Keratinocyte (primary cell): ENCODE measurements around the gene SCAF8. TPM values are rescaled to one million over a fixed set of nuclear protein-coding genes. Genes with fewer than 3 reads are reported as not detected.

Experiments used
- DNase-seq: peaks from one replicate; pipeline ENCODE4 v3.0.0-alpha.2; 2011; ENCODE audit warnings: low read depth, missing footprints, low spot score
- FAIRE-seq: peaks from 2 replicates; lab custom pipeline; 2011; peaks lifted over from hg19 to GRCh38; lab: Jason Lieb, UNC
- H2AFZ ChIP-seq: 2 replicates; pipeline ENCODE4 v1.6.0; 2012; ENCODE audit warnings: low read length, control low read depth, inconsistent platforms; ENCODE audit not compliant: control insufficient read depth
- H3K27ac ChIP-seq: 2 replicates; pipeline ENCODE4 v1.5.1; 2011; ENCODE audit warnings: low read length; ENCODE audit not compliant: control insufficient read depth, insufficient read depth
- H3K27me3 ChIP-seq: 3 replicates; pipeline ENCODE4 v1.6.0; 2011; ENCODE audit warnings: low read length; ENCODE audit not compliant: control insufficient read depth, insufficient read depth; ENCODE audit errors: extremely low read depth
- H3K36me3 ChIP-seq, 2 experiments: 2 replicates in 1 of 2; 3 replicates in 1 of 2; pipeline ENCODE4 v1.5.1; 2011; ENCODE audit warnings: low read length in 2 of 2, mild to moderate bottlenecking in 1 of 2; ENCODE audit not compliant: control insufficient read depth in 2 of 2, insufficient read depth in 2 of 2; ENCODE audit errors: extremely low read depth in 1 of 2
- H3K4me1 ChIP-seq: 3 replicates; pipeline ENCODE4 v1.5.1; 2011; ENCODE audit warnings: low read length; ENCODE audit not compliant: control insufficient read depth, insufficient read depth; ENCODE audit errors: extremely low read depth
- H3K4me2 ChIP-seq: 3 replicates; pipeline ENCODE4 v1.6.0; 2011; ENCODE audit warnings: low read depth, low read length; ENCODE audit not compliant: control insufficient read depth, insufficient read depth; ENCODE audit errors: extremely low read depth
- H3K4me3 ChIP-seq, 3 experiments: fragments of 200-600 bp in 1 of 3; sonication (generic) in 1 of 3; 2 replicates in 2 of 3; 3 replicates in 1 of 3; pipeline ENCODE4 v1.5.1; 2011 to 2016; ENCODE audit warnings: low read length in 3 of 3, mild to moderate bottlenecking in 3 of 3, control low read depth in 2 of 3, inconsistent platforms in 1 of 3, low read depth in 1 of 3, mixed read lengths in 1 of 3, mixed run types in 1 of 3, moderate library complexity in 1 of 3; ENCODE audit not compliant: control insufficient read depth in 2 of 3, insufficient read depth in 2 of 3; ENCODE audit errors: extremely low read depth in 1 of 3
- H3K79me2 ChIP-seq: 2 replicates; pipeline ENCODE4 v1.6.0; 2012; ENCODE audit warnings: low read length; ENCODE audit not compliant: control insufficient read depth, insufficient read depth
- H3K9ac ChIP-seq: 3 replicates; pipeline ENCODE4 v1.6.0; 2011; ENCODE audit warnings: low read length; ENCODE audit not compliant: control insufficient read depth, insufficient read depth; ENCODE audit errors: extremely low read depth
- H3K9me1 ChIP-seq: 3 replicates; pipeline ENCODE4 v1.6.0; 2011; ENCODE audit warnings: low read length; ENCODE audit not compliant: control insufficient read depth, insufficient read depth; ENCODE audit errors: extremely low read depth
- H3K9me3 ChIP-seq: 2 replicates; pipeline ENCODE4 v1.5.1; 2012; ENCODE audit warnings: low read depth, low read length; ENCODE audit not compliant: control insufficient read depth
- H4K20me1 ChIP-seq: 3 replicates; pipeline ENCODE4 v1.6.0; 2011; ENCODE audit warnings: low read length; ENCODE audit not compliant: control insufficient read depth, insufficient read depth; ENCODE audit errors: extremely low read depth
- CTCF ChIP-seq, 3 experiments: IDR thresholded peaks in 1 of 3; conservative IDR thresholded peaks in 1 of 3; optimal IDR thresholded peaks in 1 of 3; 2 replicates in 2 of 3; 3 replicates in 1 of 3; pipeline versions ENCODE3 to v1.5.1; 2011; ENCODE audit warnings: low read length in 3 of 3, mild to moderate bottlenecking in 3 of 3, moderate library complexity in 2 of 3, control low read depth in 1 of 3, inconsistent platforms in 1 of 3; ENCODE audit not compliant: insufficient read depth in 2 of 3; ENCODE audit errors: extremely low read depth in 1 of 3
- EZH2 ChIP-seq: IDR thresholded peaks from one replicate; pipeline ENCODE4 v1.6.1; 2012; ENCODE audit warnings: inconsistent platforms, mild to moderate bottlenecking, low read length, moderate library complexity
- dilution Hi-C: fragments of 300-500 bp; cut with MboI; formaldehyde crosslinking; loops from one replicate; pipeline ENCODE4 v1.7.0; 2020; ENCODE audit warnings: low sequenced_read_pairs; ENCODE audit not compliant: extremely low pct_ligation_motif_present
- polyA plus RNA-seq, 5 experiments: library from polyadenylated mRNA; depleted of rRNA in 3 of 5; stranded (reverse) in 3 of 5; stranded (forward) in 1 of 5; unstranded in 1 of 5; fragments of >200 nt; gene quantifications; 1 replicate in 1 of 5; 2 replicates in 3 of 5; 3 replicates in 1 of 5; pipeline versions ENCODE4 v1.2.1 to v1.2.3, GENCODE V29; 2011 to 2012; ENCODE audit warnings: missing spikeins in 2 of 5, low read depth in 1 of 5, low replicate concordance in 1 of 5

SCAF8 gene
- polyA plus RNA-seq, 1 donor (not counting 4 experiments of a cell fraction or from before 2014, with no cell fraction given) = 19.1 TPM

GRCh38 chr6:154857529-154857928 lies 124.3 kb downstream of the SCAF8 start:
- FAIRE-seq (no peak), DNase-seq (no peak)
- no peak overlapping the region for H3K9ac ChIP-seq
- no peak overlapping the region for H3K27ac ChIP-seq
- dilution Hi-C loops = no loop called here
- no peaks in the 10 kb centered on the region for H3K27me3 ChIP-seq
- H3K4me3 ChIP-seq = no peak overlapping the region
- H2AFZ ChIP-seq = no peak overlapping the region
- H3K4me1 ChIP-seq = no peaks in the 10 kb centered on the region
- H3K79me2 ChIP-seq = no peaks in the 10 kb centered on the region
- no peak overlapping the region for H3K4me2 ChIP-seq
- H3K9me1 ChIP-seq = no peaks in the 10 kb centered on the region
- no peaks in the 10 kb centered on the region for H4K20me1 ChIP-seq
- no peaks in the 10 kb centered on the region for H3K9me3 ChIP-seq
- TF ChIP-seq CTCF (optimal IDR thresholded peaks at IDR 0.05 in 1 of 3, IDR thresholded peaks at IDR 0.05 in 1 of 3, conservative IDR thresholded peaks at IDR 0.05 in 1 of 3; ENCODE audit: extremely low read depth in 1 of 3, insufficient read depth in 2 of 3, low read length in 3 of 3) (no peak), EZH2 (no peak)
- H3K36me3 ChIP-seq = no peaks in the 10 kb centered on the region

GRCh38 chr6:154861825-154862224 lies 128.6 kb downstream of the SCAF8 start:
- dilution Hi-C loops = no loop called here
- no peak overlapping the region for H3K4me3 ChIP-seq
- no peak overlapping the region for H2AFZ ChIP-seq
- DNase-seq = no peak
- no peak for FAIRE-seq
- TF ChIP-seq CTCF (optimal IDR thresholded peaks at IDR 0.05 in 1 of 3, IDR thresholded peaks at IDR 0.05 in 1 of 3, conservative IDR thresholded peaks at IDR 0.05 in 1 of 3; ENCODE audit: extremely low read depth in 1 of 3, insufficient read depth in 2 of 3, low read length in 3 of 3) = no peak
- no peak for TF ChIP-seq EZH2
- H3K36me3 ChIP-seq = peaks cover 0 to 3% of the 10 kb centered on the region in 2 experiments
- H3K4me2 ChIP-seq = no peak overlapping the region
- H3K4me1 ChIP-seq = no peaks in the 10 kb centered on the region
- H3K9me1 ChIP-seq = no peaks in the 10 kb centered on the region
- no peak overlapping the region for H3K9ac ChIP-seq
- no peak overlapping the region for H3K27ac ChIP-seq
- no peaks in the 10 kb centered on the region for H3K27me3 ChIP-seq
- H3K9me3 ChIP-seq = no peaks in the 10 kb centered on the region
- H3K79me2 ChIP-seq = no peaks in the 10 kb centered on the region
- no peaks in the 10 kb centered on the region for H4K20me1 ChIP-seq
